Stimulated activated naive CD4-positive, alpha-beta T cell (primary cell): ENCODE data around the gene STYXL2.

Source experiments
- DNase-seq, 6 experiments: peaks; one replicate each; lab custom pipeline; 2025; lab: John Stamatoyannopoulos, UW

The STYXL2 gene

DNA sequence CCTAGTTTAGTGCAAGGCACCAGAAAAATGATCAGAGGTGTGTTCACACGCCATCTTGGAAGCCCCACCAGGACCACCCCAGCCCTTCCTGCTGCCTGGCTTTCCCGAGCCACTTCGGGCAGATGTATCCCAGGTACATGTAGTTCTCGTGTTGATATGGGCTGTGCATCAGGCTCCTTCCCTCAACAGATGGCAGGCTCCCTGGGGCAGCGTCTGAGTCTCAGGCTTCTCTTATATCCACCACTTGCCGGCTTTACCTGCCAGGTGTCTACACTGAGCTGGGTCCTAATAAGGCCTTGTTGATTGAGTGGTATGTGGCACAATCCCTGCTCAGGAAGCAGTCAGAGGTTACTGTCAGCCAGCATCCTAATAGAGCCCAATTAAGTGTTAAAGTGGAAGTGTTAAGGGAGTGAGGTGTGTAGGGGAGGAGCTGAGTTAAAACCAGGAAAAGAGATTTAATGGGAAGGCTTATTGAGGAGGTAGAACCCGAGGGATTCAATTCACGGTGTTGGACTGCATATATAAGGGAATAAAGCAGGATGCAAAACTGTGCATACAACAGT, 12.2 kb upstream of the STYXL2 start:
- DNase-seq: no peak

DNA sequence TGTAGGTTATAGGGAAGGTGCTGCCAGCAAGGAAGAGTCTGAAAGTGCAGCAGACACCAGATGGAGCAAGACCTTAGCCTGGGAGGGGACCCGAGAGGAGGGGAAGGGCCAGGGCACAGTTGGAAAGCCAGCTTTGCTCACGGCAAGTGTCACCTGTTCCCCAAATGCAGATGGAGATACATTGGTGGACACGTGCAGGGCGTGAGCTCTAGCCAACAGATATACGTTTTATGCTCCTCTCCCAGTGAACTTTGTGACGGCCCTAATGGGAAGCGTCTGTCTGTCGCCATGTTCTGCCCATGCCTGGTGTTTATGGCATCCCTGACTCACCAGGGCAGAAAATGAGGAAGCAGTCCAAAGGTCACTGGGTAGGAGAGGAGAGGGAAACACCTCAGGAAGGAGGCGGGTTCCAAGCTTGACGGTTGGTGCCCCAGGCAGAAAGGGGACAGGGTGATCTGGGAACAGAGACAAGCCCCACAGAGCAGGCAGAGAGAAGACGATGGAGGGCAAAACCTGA, 11.3 kb upstream of the STYXL2 start:
- DNase-seq: no peak

DNA sequence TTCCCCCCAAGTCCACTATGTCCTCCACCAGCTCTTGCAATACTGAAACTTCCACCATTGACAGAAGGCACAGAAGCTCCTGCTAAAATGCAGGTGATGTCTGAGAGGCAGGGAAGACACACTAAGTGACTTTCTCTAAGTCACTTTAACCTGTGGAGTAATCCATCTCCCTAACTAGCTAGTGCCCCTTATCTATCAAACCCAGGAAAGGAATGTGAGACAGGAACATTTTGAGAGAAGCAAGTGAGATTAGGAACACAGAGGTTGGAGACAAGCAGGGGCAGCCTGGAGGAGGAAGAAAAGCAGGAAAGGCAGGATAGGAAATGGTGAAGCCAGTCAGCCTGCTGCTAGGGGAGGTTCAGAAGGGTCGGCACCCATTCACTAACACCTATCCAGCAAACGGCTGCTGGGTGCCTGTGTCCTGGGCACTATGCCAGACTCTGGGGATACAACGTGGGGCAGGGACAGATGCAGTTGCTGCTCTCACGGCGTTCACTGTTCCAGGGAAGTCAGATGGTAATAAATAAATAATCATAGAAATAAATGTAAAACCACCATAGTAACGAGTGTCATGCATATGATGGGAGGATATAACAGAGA, 10.7 kb upstream of the STYXL2 start:
- no peak for DNase-seq

DNA sequence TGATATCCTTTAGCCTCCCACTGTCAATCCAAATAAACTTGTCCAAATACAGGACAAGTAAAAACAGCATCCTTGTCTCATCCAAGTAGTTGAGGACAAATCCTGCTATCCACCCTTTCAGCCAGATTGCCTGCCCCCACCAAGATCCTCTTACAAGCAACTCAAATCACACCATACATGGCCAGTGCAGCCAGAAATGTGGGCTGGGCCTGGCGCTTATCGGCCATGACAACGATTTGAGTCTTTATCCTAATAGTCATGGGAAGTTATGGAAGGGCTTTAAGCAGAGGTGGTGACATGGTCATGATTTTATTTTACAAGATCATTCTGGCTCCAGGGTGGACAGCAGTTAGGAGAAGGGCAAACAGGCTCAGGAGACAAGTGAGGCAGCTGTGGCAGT, 10.0 kb upstream of the STYXL2 start:
- no peak for DNase-seq

DNA sequence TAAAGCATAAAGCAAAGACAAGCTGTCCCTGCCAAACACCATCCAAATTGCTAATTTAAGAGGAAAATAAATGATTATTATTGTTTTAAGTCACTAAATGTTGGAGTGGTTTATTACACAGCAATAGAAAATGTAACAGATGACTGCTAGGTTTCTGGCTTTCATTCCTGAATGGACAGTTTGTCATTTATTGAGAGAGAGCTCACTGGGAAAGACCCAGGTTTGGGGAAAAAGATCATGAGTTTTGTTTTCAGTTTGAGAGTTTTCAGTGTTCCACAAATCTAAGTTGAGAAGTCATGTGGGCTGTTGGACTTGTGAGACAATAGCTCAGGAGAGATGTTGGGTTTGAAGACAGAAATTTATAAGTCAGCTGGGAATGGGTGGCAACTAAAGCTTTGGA, 9.1 kb upstream of the STYXL2 start:
- no peak for DNase-seq

DNA sequence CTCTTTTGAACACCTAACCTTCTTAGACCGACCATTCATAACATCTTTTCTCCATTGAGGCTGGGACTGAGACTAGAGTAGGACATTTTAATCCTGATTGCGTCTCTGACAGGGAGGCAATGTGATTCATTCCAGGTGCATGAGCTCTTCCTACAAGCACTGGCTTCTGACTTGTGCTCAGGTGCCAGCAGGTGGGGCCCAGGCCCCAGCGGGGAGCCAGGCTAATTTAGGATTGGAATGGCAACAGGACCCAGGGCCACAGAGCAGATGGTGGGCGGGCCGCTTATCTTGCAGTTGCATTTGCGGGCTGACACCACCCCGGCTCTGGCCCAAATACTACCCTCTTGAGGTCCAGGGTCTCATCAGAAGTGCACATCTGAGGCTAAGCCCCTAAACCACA, 7.8 kb upstream of the STYXL2 start:
- DNase-seq: no peak

DNA sequence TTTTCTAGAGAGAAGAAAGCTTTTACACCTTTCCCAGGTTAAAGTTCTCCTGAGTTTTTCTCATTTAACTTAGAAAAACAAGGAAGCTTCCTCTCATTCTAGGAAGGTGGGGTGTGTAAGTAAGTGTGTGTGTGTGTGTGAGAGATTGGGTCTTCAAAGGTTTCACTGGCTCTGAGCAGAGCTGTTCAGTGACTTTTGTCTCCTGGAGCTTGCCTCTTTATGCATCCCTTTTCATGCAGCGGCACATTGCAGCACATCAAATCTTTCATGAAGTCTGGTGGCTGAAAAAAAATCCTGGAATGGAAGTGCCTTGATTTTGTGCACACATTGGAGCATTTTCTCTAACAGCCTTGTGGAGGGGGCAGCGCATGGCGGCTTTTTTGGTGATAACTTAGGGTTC, 7.1 kb upstream of the STYXL2 start:
- no peak for DNase-seq

DNA sequence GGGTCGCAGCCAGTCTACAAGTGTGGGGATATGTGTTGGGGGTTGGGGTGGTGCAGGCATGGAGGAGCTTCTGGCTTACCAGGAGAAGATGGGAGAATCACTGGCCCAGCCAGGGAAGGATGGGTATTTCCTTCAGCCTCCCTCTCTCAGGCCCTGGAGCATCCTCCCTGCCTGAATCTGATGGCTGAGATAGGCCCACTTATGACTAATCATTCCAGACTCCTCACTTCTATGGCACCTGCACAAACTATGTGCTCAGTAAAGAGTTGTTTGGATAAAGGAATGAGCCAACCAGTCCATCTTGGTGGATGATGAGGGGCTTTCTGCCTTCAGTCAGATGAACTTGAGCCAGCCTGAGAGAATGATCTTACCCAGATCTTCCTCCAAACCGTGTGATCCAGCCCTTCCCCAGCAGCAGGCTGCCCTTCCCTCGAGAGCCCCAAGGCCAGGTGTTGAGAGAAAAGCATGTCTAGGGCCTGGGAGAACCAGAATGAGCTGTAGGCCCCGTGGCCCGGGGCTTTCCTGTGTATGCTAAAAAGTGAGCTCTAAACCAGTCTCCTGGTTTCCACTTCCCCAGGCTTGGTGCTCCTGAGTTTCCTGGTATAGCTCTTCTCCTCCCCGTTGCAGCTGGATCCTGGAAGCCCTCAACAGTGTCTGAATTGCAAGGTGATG, 5.0 kb upstream of the STYXL2 start:
- no peak for DNase-seq

DNA sequence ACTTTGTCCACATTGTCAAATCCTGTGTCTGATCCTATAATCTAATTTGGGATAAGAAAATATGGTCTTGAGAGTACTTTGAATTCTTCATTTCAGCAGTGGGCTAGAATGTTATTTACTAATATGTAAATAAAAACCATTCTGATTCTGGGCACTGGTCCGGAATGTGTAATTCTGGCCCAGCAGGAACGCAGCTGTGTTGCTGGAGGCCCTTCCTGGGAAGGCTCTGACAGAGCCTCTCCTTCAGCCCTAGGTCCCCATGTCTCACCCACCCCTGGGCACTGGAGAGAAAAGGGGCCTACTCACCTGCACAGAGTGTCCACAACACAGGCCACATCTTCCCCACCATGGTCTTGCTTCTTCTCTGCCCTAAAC, 3.9 kb upstream of the STYXL2 start:
- no peak for DNase-seq

DNA sequence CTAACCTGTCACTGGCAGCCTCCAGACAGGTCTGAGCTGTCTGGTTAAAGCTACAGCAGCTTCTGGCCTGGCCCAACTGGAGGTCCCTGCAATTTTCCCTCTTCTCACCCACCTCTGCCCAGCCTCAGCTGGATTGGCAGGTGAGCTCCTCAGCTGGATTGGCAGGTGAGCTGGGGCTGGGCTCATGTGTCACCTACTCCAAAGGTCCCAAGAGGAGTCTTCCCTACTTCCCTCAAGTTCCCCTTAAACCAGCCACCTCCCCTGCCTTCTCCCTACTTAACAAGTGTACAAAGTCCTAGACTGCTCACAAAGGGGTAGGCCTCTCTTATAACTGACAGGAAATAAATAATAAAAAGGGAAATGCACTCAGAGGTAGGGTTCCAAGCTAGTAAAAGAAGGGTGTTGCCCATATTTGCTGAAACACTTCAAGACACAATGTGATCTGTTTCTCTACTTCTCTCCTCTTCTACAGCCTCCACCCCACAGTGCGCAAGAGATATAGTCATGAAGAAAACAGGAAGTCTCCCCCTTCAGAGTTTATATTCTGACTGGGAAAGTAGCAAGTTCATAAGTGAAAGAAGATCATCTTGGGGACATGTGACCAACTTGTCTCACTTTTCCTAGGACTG, 3.4 kb upstream of the STYXL2 start, which contains the start of gene GPA33:
Gene GPA33, minus strand, starts transcription at position 64 of the 629 bp plus-strand sequence. CDS start 90 bp downstream, outside the sequence.
- peak in 5 of 6 experiments; percentile 10 to 85 (median 83) for DNase-seq

DNA sequence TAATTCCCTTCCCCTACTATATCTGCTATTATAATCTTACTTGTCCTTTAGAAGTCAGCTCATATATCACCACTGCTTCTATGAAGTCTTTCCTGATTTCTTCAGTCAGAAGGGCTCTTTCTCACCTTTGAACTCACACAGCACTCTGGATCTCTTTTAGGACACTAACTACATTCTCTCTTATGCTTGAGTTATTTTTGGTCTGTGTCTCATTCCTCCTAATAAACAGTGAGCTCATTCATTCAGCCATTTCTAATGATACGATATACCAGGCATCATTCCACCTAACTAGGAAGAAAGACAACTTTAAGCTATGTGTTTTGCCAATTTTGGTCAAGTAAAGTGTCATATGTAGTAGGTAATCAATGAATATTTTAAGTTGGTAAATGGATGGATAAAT, 1.2 kb upstream of the STYXL2 start:
- no peak for DNase-seq

DNA sequence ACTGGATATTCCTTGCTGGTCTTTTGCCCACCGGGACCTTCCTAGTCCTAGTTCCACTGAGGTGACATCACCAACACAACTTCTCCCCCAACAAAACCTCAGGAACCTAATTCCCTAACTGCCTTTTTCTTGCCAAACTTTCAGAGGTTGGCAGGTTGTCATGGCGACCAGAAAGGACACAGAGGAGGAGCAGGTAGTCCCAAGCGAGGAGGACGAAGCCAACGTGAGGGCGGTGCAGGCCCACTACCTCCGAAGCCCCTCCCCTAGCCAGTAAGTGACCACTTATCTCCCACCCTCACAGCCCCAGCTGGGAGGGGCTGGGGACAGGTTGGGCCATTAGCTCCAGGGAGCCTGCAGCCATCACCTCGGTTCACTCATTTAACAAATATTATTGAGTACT, 815 bp downstream of the STYXL2 start:
- DNase-seq: no peak

DNA sequence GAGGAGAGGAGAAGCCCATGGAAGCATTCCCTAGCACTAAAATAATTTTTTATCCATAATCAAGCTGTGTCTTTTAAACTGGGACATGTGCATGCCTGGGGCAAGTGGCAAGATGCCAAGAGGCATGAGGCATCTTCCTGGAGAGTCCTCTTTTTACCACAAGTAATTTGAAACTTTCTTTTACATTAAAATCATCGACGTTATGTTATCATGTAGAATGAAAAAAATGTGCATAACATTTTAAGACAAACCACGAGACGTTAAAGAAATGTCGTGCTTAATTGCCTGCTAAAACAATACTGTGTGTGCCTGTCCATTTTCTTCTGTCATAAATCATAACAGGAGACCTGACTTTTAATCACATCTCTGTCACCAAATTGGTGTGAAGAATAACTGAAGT, 1.5 kb downstream of the STYXL2 start:
- no peak for DNase-seq

DNA sequence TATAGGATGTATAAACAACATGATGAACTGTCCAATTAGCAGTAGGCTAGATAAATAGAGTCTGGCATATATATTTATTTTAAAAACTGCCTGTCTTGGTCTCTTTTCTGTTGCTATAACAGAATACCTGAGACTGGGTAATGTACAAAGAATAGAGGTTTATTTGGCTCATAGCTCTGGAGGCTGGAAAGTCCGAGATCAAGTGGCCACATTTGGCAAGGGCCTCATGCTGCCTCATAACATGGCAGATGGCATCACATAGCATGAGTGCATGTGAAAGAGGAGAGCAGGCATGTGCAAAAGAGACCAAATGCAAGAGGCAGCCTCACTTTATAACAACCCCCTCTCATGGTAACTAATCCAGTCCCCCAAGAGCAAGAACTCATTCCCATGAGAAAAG, 6.0 kb downstream of the STYXL2 start:
- DNase-seq: no peak

DNA sequence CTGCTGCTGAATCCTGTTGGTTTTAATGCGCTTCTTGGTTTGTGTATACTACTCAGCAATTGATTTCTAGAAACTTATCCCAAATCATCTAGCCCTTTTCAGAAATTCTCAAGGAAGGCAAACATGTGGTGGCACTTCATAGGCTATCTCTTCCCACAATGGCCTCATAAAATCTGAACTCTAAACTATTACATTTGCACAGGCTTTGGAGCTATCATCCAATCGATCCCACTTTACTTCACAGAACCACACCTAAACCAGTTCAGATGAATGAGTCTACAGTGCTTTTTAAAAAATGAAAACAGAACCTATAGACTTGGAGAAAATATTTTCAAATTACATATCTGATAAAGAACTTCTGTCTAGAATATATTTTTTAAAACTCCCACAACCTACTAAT, 6.9 kb downstream of the STYXL2 start:
- no peak for DNase-seq

DNA sequence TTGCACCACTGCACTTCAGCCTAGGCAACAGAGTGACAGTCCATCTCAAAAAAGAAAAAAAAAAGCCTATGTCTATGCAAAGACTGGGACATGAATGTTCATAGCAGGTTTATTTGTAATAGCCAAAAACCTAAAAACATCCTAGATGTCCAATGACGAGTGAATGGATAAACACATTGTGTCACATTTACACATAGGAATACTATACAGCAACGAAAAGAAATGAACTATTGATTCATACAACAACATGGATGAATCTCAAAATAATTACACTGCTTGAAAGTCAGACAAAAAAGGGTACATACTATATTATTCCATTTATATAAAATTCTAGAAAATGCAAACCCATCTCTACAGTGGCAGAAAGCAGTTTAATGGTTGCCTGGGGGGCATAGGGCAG, 7.9 kb downstream of the STYXL2 start:
- DNase-seq: no peak

DNA sequence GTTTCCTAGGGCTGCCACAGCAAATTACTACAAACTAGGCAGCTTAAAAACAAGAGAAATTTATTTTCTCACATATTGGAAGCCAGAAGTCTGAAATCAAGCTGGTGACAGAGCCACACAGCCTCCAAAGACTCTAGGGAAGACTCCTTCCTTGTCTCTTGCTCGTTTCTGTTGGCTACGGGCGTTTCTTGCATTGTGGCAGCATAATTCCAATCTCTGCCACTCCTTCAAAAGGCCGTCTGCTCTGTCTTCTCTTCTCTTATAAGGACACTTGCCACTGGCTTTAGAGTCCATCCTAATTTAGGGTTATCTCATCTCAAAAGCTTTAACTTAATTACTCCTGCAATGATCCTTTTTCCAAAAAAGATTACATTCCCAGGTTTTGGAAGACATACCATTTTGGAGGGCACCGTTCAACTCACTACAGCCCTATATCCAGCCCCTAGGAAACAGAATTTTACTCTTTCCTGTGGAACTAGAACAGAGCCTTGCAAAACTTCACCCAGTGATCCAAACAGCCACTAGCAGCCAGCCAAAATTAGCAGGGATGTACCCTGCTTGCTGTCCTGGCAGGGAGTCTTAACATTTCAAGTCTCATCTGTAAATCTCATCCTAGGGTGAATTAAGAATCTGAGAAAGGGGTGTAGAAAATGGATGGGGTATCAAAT, 9.2 kb downstream of the STYXL2 start:
- DNase-seq: no peak

DNA sequence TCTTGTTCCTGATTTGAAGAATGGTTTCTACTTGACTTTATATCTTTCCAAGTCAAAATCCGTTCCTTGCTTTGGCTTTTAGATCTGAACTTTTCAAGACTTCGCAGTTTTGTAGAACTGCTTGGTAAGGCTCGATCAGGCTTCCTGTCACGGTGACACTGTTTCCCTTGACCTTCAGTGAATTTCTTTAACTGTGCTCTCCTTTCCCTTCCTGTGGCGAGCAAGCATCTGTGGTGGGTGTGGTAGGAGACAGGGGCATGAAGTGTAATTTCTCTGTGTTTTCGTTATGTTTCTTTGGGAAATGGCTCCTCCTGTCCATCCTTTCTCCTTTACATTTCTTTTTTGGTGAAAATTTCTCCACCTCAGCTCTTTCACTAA, 10.4 kb downstream of the STYXL2 start:
- DNase-seq: peak in 2 of 6 experiments; percentile 13 to 25

DNA sequence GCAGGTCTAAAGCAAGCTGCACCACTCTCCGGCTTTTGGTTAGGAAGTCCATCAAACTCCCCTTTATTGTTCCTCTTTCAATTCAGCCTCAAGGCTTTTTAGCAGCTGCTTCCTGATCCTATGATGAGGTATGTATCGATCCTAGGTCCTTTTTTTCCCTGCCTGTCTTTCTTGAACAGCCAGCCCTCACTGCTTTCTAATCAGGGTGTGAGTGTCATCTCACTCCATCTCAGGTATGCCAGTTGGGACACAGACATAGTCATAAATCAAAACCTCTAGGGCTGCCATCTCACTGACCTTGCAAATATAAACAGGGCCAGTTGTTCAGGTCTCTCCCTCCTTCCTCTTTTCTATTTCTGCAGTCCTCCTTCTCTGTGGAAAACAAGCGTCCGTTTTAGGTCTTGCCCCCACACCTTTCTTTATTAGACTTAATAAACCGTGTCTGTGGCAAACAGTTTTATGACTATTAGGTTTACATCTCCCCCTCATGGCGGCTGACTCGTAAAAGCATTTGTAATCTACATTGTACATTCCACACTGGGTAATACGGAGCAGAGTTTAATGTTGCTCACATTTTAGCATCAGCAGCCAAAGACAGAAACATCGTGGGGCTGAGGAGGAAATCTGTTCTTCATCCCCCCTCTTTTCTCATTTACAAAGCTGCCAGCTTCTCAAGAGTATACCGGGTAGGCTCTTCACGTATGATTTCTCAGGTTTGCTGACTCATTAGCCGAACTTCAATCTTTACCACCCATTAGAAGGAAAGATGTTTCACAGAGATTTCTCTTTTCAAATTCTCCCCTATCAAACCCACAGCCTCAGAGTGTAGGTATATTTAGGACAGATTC, 11.6 kb downstream of the STYXL2 start:
- DNase-seq: no peak

DNA sequence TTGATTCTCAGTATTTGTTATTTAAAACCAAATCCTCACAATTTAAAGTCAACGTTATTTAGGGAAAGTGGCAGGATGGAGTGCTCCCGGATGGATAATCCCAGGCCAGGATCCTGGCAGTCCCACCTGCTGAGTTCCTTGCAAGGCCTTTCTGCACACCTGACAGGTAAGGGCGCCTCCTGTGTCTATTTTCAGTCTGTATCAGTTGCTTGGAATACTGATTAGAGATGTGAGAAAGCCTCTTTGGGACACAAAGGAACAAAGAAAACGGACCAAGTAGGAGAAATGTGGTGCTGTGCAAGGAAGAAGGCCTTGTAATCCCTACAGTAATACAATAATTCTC, 12.2 kb downstream of the STYXL2 start:
- DNase-seq: no peak

DNA sequence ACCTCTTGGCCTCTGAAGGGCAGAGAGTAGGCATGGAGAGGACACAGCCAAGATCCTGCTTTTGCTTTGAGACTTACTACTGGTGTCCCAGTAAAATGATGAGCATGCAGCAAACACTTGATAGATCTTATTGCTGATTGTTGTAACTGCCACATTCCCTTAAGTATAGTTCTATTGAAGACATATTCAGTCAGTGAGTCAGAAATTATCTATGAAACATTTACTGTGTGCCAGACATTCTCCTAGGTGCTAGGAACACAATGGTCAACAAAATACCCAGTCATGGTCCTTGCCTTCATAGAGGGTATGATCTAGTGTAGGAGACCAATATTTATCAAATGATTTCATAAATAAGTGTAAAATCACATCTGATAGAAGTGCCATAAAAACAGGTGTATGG, 13.6 kb downstream of the STYXL2 start:
- no peak for DNase-seq

DNA sequence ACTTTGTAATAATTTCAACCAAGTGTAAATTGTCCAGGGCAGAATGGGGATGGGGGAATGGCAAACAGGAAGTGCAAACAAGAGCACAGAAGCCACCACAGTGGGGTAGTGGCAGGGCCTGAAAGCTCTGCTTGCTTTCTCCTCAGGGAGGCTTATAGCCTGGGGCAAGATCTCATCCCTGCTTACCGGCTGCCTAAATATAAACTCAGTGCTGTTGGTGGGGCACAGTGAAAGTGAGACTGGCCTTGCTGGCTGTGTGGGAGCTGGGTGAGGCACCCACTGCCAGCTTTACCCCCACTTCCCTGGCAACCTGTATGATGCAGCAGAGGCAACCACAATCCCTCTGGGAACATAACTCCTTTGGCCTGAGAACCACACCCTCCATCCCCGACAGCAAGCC, 15.2 kb downstream of the STYXL2 start:
- DNase-seq: peak in 1 of 6 experiments; percentile 10
